ENCODE results near the gene BBOX1. TPM values are rescaled to one million over a fixed set of nuclear protein-coding genes. Genes with fewer than 3 reads are reported as not detected.
"Not testable (repeated sequence)": the region's sequence is repeated elsewhere in the genome, so short reads cannot be mapped to it uniquely, and the experiment has no call there.

BBOX1 gene, protein sequence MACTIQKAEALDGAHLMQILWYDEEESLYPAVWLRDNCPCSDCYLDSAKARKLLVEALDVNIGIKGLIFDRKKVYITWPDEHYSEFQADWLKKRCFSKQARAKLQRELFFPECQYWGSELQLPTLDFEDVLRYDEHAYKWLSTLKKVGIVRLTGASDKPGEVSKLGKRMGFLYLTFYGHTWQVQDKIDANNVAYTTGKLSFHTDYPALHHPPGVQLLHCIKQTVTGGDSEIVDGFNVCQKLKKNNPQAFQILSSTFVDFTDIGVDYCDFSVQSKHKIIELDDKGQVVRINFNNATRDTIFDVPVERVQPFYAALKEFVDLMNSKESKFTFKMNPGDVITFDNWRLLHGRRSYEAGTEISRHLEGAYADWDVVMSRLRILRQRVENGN
- total RNA-seq (not detected), polyA plus RNA-seq (not detected)

- no peak for DNase-seq
- no peak within 1 kb of the TSS for H3K4me3 ChIP-seq (ENCODE audit: low read length)
- H3K27ac ChIP-seq (ENCODE audit: low read depth, low read length): no peak within 1 kb of the TSS
- ChIA-PET CTCF (no interaction called here), POLR2A (no interaction called here)
- no peaks in the 10 kb centered on the region for H3K4me1 ChIP-seq (ENCODE audit: insufficient read depth, low read length)
- Mint-ChIP-seq H3K36me3 (no peaks in the 10 kb centered on the region), H3K9me3 (peaks cover 5 to 26% (median 9%) of the 10 kb centered on the region in 5 donors), H3K4me1 (no peaks in the 10 kb centered on the region), H3K27me3 (no peaks in the 10 kb centered on the region), H3K27ac (no peak within 1 kb of the TSS), H3K4me3 (no peak within 1 kb of the TSS)
- no peaks in the 10 kb centered on the region for H3K9me3 ChIP-seq (ENCODE audit: low read length)
- no peaks in the 10 kb centered on the region for H3K27me3 ChIP-seq (ENCODE audit: insufficient read depth, low read length, poor library complexity, severe bottlenecking)
- H3K36me3 ChIP-seq (ENCODE audit: insufficient read depth, low read length): no peaks in the 10 kb centered on the region
Observed at GRCh38 chr11:27040302-27041115, at the start of gene BBOX1. Gene BBOX1 (plus strand): TSS chr11:27040815. CDS start chr11:27055431, 14,616 bp downstream.

DNA sequence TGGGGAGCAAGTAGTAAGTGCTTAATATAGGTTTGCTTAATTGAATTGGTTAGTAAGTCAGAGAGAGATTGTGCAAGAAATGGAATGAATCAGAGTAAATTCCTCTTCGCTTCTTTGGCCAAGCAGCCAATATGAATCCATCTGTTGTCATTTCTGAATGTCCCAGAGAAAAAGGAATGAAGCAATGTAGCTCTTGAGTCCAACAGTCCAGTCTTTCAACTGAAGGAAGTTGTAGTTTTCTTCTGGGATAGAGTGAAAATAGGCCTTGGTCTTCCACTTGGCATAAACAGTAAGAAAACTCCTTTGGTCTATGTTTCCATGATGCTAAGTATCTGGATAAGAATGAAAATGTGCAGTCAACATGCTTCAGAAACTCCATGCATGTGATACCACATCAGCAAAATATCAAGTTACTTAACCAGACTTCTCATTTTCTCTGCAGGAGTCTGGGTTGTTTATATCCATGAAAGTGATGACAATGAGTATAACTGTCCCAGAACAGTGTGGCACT is 48.5 kb upstream of the BBOX1 start:
- peaks cover 0 to 9% (median 0%) of the 10 kb centered on the region in 5 donors for H3K9me3 Mint-ChIP-seq

DNA sequence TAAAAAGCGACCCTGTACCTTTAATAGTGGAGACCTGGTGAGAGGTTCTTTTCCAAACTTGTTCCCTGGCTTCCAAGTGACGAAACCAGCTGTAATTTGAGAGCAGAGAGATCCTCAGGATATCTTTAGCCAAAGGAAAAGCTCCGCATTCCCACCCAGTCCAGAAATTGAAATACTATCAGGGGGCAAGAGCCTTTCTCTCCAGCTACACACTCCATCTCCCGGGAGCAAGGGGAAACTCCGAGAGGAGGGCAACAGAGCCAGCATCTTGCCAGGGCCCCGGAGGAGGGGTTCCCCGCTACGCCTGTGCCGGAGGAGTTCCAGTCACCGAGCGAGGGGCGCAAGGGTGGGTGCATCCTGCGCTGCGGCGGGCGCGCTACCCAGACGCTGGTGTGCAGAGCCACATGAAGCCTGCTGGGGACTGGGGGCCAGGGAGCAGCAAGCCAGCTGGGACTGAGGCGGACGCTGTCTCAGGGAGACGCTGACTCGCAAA is 46.6 kb upstream of the BBOX1 start, which contains the start of gene FIBIN:
FIBIN (plus strand) TSS at position 148 of the 493 bp plus-strand sequence. CDS start 415 bp downstream, outside the sequence.
- POLR2A ChIA-PET: no interaction called here

More for the DNA sequence above, 48.5 kb upstream of the BBOX1 start:
- Mint-ChIP-seq H3K4me3 (no peak overlapping the region), H3K27ac (no peak overlapping the region), H3K4me1 (no peaks in the 10 kb centered on the region), H3K27me3 (no peaks in the 10 kb centered on the region), H3K36me3 (no peaks in the 10 kb centered on the region)
- ChIA-PET POLR2A (no interaction called here), CTCF (no interaction called here)
- no peaks in the 10 kb centered on the region for H3K36me3 ChIP-seq (ENCODE audit: insufficient read depth, low read length)
- H3K9me3 ChIP-seq (ENCODE audit: low read length): no peaks in the 10 kb centered on the region
- no peaks in the 10 kb centered on the region for H3K27me3 ChIP-seq (ENCODE audit: insufficient read depth, low read length, poor library complexity, severe bottlenecking)
- DNase-seq: no peak
- no peaks in the 10 kb centered on the region for H3K4me1 ChIP-seq (ENCODE audit: insufficient read depth, low read length)
- no peak overlapping the region for H3K4me3 ChIP-seq (ENCODE audit: low read length)
- H3K27ac ChIP-seq (ENCODE audit: low read depth, low read length): no peak overlapping the region

GRCh38 chr11:26994631-26995095 is 46.0 kb upstream of the BBOX1 start:
- Mint-ChIP-seq H3K4me3 (no peak overlapping the region), H3K9me3 (peaks cover 0 to 4% (median 0%) of the 10 kb centered on the region in 5 donors), H3K27me3 (no peaks in the 10 kb centered on the region), H3K36me3 (no peaks in the 10 kb centered on the region), H3K27ac (no peak overlapping the region), H3K4me1 (no peaks in the 10 kb centered on the region)
- Histone ChIP-seq H3K9me3 (ENCODE audit: low read length) (no peaks in the 10 kb centered on the region), H3K36me3 (ENCODE audit: insufficient read depth, low read length) (no peaks in the 10 kb centered on the region), H3K4me3 (ENCODE audit: low read length) (no peak overlapping the region), H3K4me1 (ENCODE audit: insufficient read depth, low read length) (no peaks in the 10 kb centered on the region), H3K27ac (ENCODE audit: low read depth, low read length) (no peak overlapping the region), H3K27me3 (ENCODE audit: insufficient read depth, low read length, poor library complexity, severe bottlenecking) (no peaks in the 10 kb centered on the region)
- DNase-seq: no peak
- ChIA-PET POLR2A (no interaction called here), CTCF (no interaction called here)

More for the DNA sequence above, 46.6 kb upstream of the BBOX1 start, which contains the start of gene FIBIN:
- H3K27ac Mint-ChIP-seq: no peak within 1 kb of the TSS
- Histone ChIP-seq H3K36me3 (ENCODE audit: insufficient read depth, low read length) (no peaks in the 10 kb centered on the region), H3K9me3 (ENCODE audit: low read length) (no peaks in the 10 kb centered on the region), H3K4me1 (ENCODE audit: insufficient read depth, low read length) (no peaks in the 10 kb centered on the region), H3K27me3 (ENCODE audit: insufficient read depth, low read length, poor library complexity, severe bottlenecking) (no peaks in the 10 kb centered on the region), H3K27ac (ENCODE audit: low read depth, low read length) (no peak within 1 kb of the TSS), H3K4me3 (ENCODE audit: low read length) (no peak within 1 kb of the TSS)
- H3K4me3 Mint-ChIP-seq: no peak within 1 kb of the TSS
- H3K36me3 Mint-ChIP-seq: no peaks in the 10 kb centered on the region
- no peak for DNase-seq
- no peaks in the 10 kb centered on the region for H3K27me3 Mint-ChIP-seq
- CTCF ChIA-PET: no interaction called here
- H3K4me1 Mint-ChIP-seq: no peaks in the 10 kb centered on the region
- H3K9me3 Mint-ChIP-seq: peaks cover 0 to 4% (median 0%) of the 10 kb centered on the region in 5 donors

- H3K4me3 Mint-ChIP-seq: no peak overlapping the region
- H3K27ac ChIP-seq (ENCODE audit: low read depth, low read length): no peak overlapping the region
- ChIA-PET POLR2A (no interaction called here), CTCF (no interaction called here)
- H3K4me1 ChIP-seq (ENCODE audit: insufficient read depth, low read length): no peaks in the 10 kb centered on the region
- H3K27ac Mint-ChIP-seq: no peak overlapping the region
- H3K4me1 Mint-ChIP-seq: no peaks in the 10 kb centered on the region
- H3K27me3 ChIP-seq (ENCODE audit: insufficient read depth, low read length, poor library complexity, severe bottlenecking): no peaks in the 10 kb centered on the region
- no peaks in the 10 kb centered on the region for H3K27me3 Mint-ChIP-seq
- no peaks in the 10 kb centered on the region for H3K36me3 Mint-ChIP-seq
- no peaks in the 10 kb centered on the region for H3K36me3 ChIP-seq (ENCODE audit: insufficient read depth, low read length)
- no peaks in the 10 kb centered on the region for H3K9me3 ChIP-seq (ENCODE audit: low read length)
- no peak for DNase-seq
- H3K4me3 ChIP-seq (ENCODE audit: low read length): no peak overlapping the region
- peaks cover 0 to 6% (median 0%) of the 10 kb centered on the region in 5 donors for H3K9me3 Mint-ChIP-seq
Observed at GRCh38 chr11:26995701-26996460, 44.7 kb upstream of the BBOX1 start.

- no peaks in the 10 kb centered on the region for H3K36me3 Mint-ChIP-seq
- H3K4me3 ChIP-seq (ENCODE audit: low read length): no peak overlapping the region
- H3K4me3 Mint-ChIP-seq: no peak overlapping the region
- ChIA-PET CTCF (no interaction called here), POLR2A (no interaction called here)
- H3K4me1 ChIP-seq (ENCODE audit: insufficient read depth, low read length): no peaks in the 10 kb centered on the region
- no peaks in the 10 kb centered on the region for H3K9me3 ChIP-seq (ENCODE audit: low read length)
- H3K27me3 Mint-ChIP-seq: peaks cover 0 to under 1% of the 10 kb centered on the region in 2 donors
- no peak overlapping the region for H3K27ac Mint-ChIP-seq
- DNase-seq: no peak
- H3K4me1 Mint-ChIP-seq: no peaks in the 10 kb centered on the region
- H3K27me3 ChIP-seq (ENCODE audit: insufficient read depth, low read length, poor library complexity, severe bottlenecking): no peaks in the 10 kb centered on the region
- H3K27ac ChIP-seq (ENCODE audit: low read depth, low read length): no peak overlapping the region
- no peaks in the 10 kb centered on the region for H3K36me3 ChIP-seq (ENCODE audit: insufficient read depth, low read length)
- H3K9me3 Mint-ChIP-seq: peaks cover 0 to 7% (median 0%) of the 10 kb centered on the region in 5 donors
Observed at GRCh38 chr11:26997378-26997777, 43.2 kb upstream of the BBOX1 start.

DNA sequence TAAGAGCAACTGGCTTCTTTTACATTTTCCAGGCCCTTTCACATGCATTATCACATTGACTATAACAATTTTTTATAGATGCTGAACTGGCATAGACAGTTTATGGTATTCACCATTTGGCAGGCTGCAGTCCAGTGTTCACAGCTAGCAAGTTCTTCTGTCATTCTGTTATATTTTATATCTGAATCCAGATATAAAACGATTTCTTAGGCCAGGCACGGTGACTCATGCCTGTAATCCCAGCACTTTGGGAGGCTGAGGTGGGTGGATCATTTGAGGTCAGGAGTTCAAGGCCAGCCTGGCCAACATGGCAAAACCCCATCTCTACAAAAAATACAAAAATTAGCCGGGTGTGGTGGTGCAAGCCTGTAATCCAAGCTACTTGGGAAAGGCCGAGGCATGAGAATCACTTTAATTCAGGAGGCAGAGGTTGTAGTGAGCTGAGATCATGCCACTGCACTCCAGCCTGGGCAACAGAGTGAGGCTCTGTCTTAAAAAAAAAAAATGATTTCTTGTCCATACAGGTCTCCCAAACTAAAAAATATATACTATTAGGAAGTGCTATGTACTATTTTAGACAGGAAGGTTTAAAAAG is 39.4 kb upstream of the BBOX1 start:
- H3K4me1 Mint-ChIP-seq: not testable (repeated sequence)

More for the DNA sequence above, 39.4 kb upstream of the BBOX1 start:
- H3K36me3 ChIP-seq (ENCODE audit: insufficient read depth, low read length); CTCF ChIA-PET; H3K9me3 Mint-ChIP-seq; H3K4me3 Mint-ChIP-seq; H3K27me3 ChIP-seq (ENCODE audit: insufficient read depth, low read length, poor library complexity, severe bottlenecking); H3K4me1 ChIP-seq (ENCODE audit: insufficient read depth, low read length); H3K27ac Mint-ChIP-seq; POLR2A ChIA-PET; H3K4me3 ChIP-seq (ENCODE audit: low read length); H3K27ac ChIP-seq (ENCODE audit: low read depth, low read length); DNase-seq; H3K36me3 Mint-ChIP-seq; H3K9me3 ChIP-seq (ENCODE audit: low read length); H3K27me3 Mint-ChIP-seq: not testable (repeated sequence)

Measured in CD8-positive, alpha-beta memory T cell (primary cell).